Measurements from ENCODE around the gene SPARC.

The SPARC gene

GRCh38 chr5:151724360-151724759, 37.6 kb upstream of the SPARC start:
- no peak for TF ChIP-seq TOX (CRISPR knock-in tag; IDR thresholded peaks at IDR 0.05; ENCODE audit: borderline replicate concordance)
- no peak for TF ChIP-seq SNAI2 (CRISPR knock-in tag; IDR thresholded peaks at IDR 0.05)
- TF ChIP-seq PPARA (CRISPR knock-in tag; IDR thresholded peaks at IDR 0.05; ENCODE audit: borderline replicate concordance), result no peak
- no peak for TF ChIP-seq RARB (CRISPR knock-in tag; IDR thresholded peaks at IDR 0.05)
- no peak for TF ChIP-seq ZC3H10 (CRISPR knock-in tag; IDR thresholded peaks at IDR 0.05)
- TF ChIP-seq BACH2 (CRISPR knock-in tag; IDR thresholded peaks at IDR 0.05; ENCODE audit: borderline replicate concordance), result no peak
- TF ChIP-seq ESRRG (CRISPR knock-in tag; IDR thresholded peaks at IDR 0.05), result no peak
- TF ChIP-seq TCF4 (CRISPR knock-in tag; IDR thresholded peaks at IDR 0.05; ENCODE audit: borderline replicate concordance), result no peak
- TF ChIP-seq ZFP30 (CRISPR knock-in tag; IDR thresholded peaks at IDR 0.05), result no peak
- no peak for TF ChIP-seq ZNF565 (CRISPR knock-in tag; conservative IDR thresholded peaks at IDR 0.05; ENCODE audit: low read depth)

GRCh38 chr5:151722546-151722945, 35.8 kb upstream of the SPARC start:
- ATAC-seq, result no peak
- TF ChIP-seq ARNTL (CRISPR knock-in tag; IDR thresholded peaks at IDR 0.05; ENCODE audit: borderline replicate concordance, low read depth), result no peak
- no peak for TF ChIP-seq CSDC2 (CRISPR knock-in tag; IDR thresholded peaks at IDR 0.05)
- TF ChIP-seq SNAI2 (CRISPR knock-in tag; IDR thresholded peaks at IDR 0.05), result no peak
- no peak for TF ChIP-seq ZC3H10 (CRISPR knock-in tag; IDR thresholded peaks at IDR 0.05)
- TF ChIP-seq RARB (CRISPR knock-in tag; IDR thresholded peaks at IDR 0.05), result no peak
- no peak for TF ChIP-seq ZFP30 (CRISPR knock-in tag; IDR thresholded peaks at IDR 0.05)
- TF ChIP-seq CREB5 (CRISPR knock-in tag; IDR thresholded peaks at IDR 0.05; ENCODE audit: low read depth), result no peak
- no peak for TF ChIP-seq BACH2 (CRISPR knock-in tag; IDR thresholded peaks at IDR 0.05; ENCODE audit: borderline replicate concordance)
- TF ChIP-seq TCF4 (CRISPR knock-in tag; IDR thresholded peaks at IDR 0.05; ENCODE audit: borderline replicate concordance), result no peak

More at GRCh38 chr5:151724360-151724759, 37.6 kb upstream of the SPARC start:
- no peak for ATAC-seq

- TF ChIP-seq BACH2 (CRISPR knock-in tag; IDR thresholded peaks at IDR 0.05; ENCODE audit: borderline replicate concordance) (no peak), POU6F1 (CRISPR knock-in tag; IDR thresholded peaks at IDR 0.05; ENCODE audit: borderline replicate concordance, low read depth) (no peak), GLIS3 (CRISPR knock-in tag; IDR thresholded peaks at IDR 0.05) (no peak), RARB (CRISPR knock-in tag; IDR thresholded peaks at IDR 0.05) (no peak), ZFP30 (CRISPR knock-in tag; IDR thresholded peaks at IDR 0.05) (no peak), ZFP3 (CRISPR knock-in tag; IDR thresholded peaks at IDR 0.05) (no peak)
- no peak for ATAC-seq
Measured at GRCh38 chr5:151721812-151722391, 35.2 kb upstream of the SPARC start.

GRCh38 chr5:151721087-151721646, 34.5 kb upstream of the SPARC start:
- TF ChIP-seq ZNF70 (CRISPR knock-in tag; IDR thresholded peaks at IDR 0.05) (no peak), CREB5 (CRISPR knock-in tag; IDR thresholded peaks at IDR 0.05; ENCODE audit: low read depth) (no peak), GLIS3 (CRISPR knock-in tag; IDR thresholded peaks at IDR 0.05) (no peak), ARNTL (CRISPR knock-in tag; IDR thresholded peaks at IDR 0.05; ENCODE audit: borderline replicate concordance, low read depth) (no peak), PATZ1 (CRISPR knock-in tag; IDR thresholded peaks at IDR 0.05; ENCODE audit: borderline replicate concordance) (no peak), ZNF565 (CRISPR knock-in tag; conservative IDR thresholded peaks at IDR 0.05; ENCODE audit: low read depth) (no peak), TSHZ2 (CRISPR knock-in tag; IDR thresholded peaks at IDR 0.05) (no peak), OSR1 (CRISPR knock-in tag; IDR thresholded peaks at IDR 0.05) (no peak)
- ATAC-seq, result no peak
